NCI-H1694 (cell line): Measurements from ENCODE around the gene AP3D1.

Experiments
- DNase-seq: peaks from one replicate; lab custom pipeline; 2025; lab: John Stamatoyannopoulos, UW

The AP3D1 gene

DNA sequence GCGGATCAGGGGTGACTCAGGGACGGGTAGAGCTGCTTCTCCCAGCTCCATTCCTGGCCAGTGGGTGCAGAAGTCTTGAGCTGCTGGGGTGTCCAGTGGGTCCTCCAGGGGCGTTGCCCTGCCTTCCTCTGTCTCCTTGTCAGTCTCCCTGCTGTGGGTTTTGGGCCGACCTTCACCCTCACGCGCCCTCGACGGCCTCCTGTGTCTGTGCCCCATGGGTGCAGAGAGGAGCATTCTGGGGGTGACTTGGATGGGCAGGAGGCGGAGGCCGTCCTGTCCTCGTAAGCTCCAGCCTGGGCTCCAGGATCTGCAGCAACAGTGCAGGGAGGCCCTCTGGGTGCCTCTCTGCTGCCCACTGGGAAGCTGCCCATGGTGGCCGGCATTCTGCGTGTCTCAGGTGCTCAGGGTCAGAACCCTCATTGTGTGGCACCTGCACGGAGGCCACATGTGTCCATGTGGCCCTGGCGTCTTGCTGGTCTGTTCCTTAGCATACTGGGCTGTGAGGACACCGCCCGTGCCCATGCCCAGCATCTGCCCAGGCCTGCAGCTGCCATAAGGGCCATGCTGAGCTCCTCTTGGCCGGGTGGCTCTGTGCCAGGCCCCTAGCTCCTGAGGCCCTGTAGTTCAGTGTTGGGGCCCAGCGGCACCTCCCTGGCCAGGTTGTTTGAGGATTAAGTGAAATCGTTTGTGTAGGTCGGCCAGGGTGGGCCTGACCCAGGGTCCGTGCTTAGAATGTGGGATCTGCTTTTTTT lies 29.7 kb upstream of the AP3D1 start:
- DNase-seq: no peak

DNA sequence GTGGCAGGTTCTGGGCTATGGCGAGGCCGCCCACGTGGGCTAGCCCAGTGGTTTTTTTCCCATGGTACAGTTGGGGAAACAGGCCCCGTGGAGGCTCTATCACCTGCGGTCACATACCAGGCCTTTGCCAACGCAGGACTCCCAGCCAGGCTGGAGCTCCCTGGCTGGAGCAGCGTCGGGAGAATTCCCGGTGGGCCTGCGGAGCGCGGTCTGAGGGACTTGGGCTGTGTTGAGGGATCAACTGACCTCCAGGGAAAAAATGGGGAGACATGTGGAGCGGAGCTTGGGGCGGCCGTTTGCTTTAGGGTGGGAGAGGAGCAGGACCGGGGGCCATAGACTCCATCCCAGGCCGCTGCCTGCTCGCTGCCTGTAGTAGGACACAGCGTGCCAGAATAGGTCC lies 28.7 kb upstream of the AP3D1 start:
- no peak for DNase-seq

DNA sequence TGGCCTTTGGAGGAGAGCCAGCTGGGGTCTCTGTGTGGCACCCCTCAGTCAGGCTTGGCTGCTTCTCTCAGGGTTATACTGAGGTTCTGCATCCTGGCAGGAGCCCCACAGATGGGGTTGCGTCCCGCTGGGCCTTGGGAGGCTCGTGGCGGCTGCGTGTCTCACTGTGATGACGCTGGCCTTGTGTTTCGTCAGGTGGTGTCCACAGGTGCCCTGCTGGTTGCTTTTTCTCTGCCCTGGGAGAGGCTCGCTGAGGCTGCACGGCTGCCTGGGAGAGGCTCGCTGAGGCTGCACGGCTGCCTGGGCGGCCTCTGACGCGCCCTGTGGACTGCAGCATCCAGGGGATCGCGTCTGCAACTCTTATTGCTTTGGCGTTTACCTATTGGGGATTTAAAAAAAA lies 27.7 kb upstream of the AP3D1 start:
- DNase-seq: no peak

DNA sequence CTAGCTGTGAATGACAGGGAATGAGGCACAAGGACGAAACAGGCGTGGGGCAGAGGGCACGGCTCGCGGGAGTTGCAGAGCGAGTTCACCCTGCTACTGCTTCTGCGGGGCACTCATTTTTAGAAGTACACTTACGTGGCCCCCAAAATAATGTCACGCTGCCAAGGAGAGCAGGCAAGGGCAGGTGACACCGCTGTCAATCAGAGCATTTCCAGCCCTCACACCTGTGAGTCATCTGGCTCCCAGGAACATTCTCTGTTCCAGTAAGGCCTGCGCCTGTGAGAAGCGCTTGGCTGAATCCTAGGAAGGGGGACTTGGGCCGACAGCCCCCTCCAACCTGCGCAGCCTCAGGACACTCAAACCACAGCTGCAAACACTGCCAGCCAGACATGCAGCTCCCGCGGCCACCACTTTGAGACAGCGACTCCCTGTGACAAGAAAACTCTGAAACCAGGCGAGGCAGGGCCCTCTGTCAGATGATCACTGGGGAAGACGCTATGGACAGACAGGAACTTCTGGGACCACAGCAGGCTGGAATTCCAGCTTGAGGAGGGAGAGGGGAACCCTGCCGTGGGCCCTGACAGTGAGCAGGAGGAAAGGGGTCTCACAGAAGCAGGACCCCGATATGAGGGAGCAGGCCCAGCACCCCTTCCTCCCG lies 25.1 kb upstream of the AP3D1 start:
- DNase-seq: no peak

DNA sequence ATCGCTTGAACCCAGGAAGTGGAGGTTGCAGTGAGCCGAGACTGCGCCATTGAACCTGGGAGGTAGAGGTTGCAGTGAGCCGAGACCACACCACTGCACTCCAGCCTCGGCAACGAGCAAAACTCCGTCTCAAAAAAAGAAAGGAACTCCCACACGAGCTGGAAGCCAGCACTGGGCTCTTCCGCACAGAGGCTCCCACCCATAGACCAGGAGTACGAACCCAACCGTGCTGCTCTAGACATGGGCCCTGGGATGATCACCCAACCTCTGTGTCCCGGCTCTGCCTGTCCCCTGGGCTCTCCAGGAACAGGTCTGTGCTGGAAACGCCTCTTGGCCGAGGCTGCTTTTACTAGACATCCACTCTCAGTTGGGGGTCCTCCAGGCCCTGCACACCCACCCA lies 24.4 kb upstream of the AP3D1 start:
- DNase-seq: no peak

DNA sequence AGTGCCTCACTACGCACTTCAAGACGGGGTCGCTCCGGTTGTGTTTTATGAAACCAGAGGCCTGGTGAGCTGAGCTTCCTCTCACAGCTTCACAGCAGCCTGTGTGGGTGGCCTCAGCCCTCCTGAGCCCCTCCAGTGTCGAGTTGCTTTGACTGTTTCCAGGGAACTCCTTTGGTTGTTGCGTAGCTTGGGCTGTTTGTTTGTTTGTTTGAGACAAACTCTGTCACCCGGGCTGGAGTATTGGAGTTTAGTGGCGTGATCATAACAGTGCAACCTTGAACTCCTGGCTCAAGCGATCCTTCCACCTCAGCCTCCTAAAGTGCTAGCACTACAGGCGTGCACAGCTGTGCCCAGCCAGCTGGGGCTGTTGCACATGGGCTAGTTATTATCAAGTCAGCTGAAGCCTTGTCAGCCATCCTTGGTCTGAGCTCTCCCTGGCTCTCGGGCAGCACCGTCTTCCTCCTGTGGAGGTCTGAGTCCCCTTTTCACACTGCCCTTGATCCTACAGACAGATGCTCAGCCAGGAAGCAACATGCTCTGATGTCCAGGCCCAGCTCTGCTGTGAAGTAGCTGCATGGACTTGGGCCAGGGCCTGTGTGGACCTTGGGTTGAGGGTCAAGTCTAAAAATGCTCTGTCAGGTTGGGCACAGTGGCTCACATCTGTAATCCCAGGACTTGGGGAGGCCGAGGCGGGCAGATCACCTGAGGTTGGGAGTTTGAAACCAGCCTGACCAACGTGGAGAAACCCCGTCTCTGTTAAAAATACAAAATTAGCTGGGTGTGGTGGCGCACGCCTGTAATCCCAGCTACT lies 22.6 kb upstream of the AP3D1 start:
- DNase-seq: no peak

DNA sequence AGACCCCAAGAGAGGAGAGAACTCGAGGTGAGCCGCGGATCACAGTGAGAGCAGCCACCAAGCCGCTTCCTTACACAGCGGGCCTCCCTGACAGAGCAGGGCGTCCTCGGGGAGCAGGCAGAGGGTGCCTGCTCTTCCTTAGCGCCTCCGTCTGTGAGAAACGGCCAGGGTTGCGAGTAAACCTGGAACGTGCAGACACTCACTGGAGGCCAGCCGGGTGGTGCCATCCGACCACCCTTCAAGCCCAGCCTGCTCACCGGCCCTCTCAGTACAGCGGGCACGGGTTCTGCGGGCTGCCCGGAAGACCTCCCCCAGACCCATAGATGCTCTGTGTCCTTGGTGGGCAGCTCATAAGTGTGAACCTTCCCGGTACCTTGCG lies 22.0 kb upstream of the AP3D1 start:
- DNase-seq: no peak

DNA sequence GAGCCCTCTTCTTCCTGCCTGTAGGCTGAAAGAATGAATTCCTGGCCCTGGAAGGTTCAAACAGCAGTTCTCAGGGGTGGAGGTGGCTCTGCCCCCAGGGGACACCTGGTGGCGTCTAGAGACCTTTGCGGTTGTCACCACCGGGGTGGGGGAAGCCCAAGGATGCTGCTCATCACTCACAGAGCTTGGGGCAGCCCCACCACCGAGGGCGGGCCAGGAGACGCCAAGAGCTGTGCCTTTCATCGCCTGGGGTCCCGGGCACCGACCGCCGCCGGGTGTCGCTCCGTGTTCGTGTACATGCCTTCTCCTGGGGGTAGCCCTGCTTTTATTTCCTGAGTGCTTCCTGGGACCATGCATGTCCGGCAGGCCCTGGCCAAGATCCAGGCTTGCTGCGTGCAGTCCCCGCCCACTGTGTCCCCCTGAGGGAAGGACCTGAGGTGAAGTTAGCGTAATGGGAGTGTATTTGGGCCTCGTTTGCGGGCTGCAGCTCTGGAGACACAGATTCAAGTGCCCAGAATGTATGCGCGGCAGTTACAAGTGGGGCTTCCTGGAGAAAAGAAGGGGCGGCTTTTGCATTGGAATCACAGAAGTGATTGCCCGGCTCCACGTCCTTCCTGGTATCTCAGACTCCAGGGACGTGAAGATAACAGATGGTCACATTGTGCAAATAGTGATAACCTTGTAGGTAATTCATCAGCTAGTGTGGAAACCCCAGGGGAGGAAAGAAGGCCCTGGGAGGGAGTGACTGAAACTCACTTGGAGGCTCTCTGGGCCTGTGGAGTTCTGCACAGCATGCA lies 20.2 kb upstream of the AP3D1 start:
- no peak for DNase-seq

DNA sequence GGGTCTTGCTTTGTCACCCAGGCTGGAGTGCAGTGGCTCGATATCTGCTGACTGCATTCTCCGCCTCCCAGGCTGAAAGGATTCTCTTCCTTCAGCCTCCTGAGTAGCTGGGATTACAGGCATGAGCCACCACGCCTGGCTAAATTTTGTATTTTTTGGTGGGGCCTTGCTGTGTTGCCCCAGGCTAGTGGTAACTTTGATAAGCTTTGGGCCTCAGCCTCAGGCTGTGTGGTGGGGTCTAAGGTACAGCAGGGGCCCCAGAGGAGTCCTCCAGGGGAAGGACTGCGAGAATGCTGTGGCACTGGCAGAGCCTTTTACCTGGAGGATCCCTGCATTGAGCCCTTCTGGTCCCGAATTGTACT lies 19.6 kb upstream of the AP3D1 start:
- no peak for DNase-seq

DNA sequence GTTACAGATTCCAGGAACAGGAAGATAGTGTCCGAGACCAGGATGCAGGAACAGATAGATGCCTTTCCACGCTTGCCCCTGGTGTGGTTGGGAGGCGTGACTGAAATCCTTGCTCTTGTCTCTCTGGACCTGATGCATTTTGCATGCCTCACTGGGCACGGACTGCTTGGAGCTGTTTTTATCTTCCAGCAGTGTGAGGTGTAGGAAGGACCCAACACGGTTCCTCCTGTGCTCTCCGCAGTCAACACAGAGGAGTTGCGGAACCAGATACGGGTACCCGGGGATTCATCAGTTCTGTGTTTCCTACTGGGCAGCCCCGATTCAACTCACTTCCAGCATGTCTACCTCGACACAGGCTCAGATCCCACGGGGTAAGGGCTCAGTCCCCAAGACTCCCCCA lies 18.9 kb upstream of the AP3D1 start:
- DNase-seq: no peak

DNA sequence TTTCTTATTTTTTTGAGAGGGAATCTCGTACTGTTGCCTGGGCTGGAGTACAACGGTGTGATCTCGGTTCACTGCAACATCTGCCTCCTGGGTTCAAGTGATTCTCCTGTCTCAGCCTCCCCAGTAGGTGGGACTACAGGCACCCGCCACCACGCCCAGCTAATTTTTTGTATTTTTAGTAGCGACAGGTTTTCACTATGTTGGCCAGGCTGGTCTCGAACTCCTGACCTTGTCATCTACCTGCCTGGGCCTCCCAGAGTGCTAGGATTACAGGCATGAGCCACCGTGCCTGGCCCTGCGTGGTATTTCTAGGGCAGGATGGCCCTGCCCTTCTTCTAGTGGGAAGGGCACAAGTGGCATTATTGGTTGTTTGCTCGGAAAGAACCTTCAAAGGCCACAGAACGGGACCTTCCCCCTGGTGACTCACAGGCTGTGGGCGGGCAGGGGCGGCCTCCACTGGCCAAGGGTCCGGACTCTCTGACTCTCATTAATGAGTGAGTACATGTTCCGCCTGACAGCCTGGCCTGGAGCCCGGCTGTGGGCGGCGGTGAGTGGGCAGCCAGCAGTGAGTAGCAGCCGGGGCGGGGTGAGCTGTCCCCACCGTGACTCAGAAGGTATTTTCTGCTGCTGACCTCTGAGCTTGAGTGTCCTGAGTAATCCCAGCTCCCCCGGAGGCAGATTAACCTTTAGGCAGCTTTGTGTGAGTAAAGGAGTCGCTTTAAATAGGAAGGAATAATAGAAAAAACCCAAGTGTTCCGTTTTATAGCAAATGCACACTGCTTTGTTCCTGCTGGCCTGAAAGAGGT lies 17.5 kb upstream of the AP3D1 start:
- DNase-seq: no peak

DNA sequence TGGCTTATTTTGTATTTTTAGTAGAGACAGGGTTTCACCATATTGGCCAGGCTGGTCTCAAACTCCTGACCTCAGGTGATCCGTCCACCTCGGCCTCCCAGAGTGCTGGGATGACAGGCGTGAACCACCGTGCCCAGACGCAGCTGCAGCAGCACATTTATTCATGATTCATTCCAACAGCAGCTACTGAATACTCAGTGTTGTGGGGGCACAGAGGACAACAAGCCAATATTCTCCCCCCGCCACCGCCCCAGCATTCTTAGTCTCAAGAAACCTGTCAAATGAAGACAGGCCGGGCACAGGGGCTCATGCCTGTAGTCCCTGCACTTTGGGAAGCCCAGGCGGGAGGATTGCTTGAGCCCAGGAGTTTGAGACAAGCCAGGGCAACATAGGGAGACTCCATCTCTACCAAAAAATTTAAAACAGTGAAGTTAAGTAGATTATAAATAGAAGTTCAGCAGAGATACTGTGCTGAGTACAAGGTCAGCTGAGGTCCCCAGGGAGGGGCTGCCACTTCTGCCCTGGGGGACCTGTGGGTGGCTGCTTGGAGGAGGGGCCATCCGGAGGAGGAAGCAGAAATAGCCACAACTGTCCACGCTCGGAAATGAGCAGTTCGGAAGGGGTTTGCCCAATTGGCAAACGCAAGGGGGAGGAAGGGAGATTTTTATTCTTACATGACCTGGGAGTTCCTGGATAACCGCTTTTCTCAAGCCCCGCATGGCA lies 16.7 kb upstream of the AP3D1 start:
- DNase-seq: no peak

DNA sequence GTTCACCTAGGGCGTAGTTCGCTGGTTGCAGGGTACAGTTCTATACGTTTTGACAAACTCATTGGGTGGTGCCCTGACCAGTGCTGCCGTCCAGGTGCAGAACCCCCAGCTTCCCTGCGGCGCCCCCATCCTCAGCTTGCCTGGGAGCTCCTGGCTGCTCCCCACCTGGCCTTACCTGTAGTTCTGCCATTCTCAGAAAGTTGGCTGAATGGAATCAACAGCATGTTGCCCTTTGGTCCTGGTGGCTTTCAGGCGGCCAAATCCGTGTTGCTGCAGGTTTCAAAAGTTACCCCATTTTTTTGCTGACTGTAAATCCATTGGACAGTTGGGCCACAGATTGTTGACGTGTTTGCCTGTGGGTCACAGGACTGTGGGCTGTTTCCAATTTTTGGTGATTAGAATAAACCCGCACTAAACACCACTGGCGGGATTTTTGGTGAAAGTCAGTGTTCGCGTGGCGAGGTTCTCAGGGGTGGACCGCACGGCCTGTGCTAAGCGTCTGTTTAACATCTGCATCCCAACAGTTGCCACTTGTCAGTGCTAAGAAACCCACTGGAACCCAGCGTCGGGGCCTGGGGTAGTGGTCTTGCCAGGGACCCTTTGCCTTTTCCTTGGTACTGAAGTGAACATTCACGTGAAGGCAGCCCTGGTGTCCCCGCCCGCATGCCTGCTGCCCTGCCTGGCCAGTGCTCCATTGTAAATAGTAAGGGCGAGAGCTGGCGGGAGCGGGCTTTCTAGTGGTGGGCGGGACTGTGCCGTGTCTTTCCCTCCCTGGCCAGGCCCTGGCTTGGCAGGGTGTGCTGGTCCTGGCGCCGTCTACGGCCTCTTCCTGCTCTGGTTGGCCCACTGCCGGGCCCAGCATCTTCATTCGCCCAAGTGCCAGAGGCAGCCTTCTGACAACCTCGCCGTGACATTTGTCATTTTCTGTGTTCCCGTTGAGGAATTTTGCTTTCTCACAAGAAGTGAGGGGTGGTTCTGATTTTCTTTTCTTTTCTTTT lies 15.7 kb upstream of the AP3D1 start:
- DNase-seq: no peak

DNA sequence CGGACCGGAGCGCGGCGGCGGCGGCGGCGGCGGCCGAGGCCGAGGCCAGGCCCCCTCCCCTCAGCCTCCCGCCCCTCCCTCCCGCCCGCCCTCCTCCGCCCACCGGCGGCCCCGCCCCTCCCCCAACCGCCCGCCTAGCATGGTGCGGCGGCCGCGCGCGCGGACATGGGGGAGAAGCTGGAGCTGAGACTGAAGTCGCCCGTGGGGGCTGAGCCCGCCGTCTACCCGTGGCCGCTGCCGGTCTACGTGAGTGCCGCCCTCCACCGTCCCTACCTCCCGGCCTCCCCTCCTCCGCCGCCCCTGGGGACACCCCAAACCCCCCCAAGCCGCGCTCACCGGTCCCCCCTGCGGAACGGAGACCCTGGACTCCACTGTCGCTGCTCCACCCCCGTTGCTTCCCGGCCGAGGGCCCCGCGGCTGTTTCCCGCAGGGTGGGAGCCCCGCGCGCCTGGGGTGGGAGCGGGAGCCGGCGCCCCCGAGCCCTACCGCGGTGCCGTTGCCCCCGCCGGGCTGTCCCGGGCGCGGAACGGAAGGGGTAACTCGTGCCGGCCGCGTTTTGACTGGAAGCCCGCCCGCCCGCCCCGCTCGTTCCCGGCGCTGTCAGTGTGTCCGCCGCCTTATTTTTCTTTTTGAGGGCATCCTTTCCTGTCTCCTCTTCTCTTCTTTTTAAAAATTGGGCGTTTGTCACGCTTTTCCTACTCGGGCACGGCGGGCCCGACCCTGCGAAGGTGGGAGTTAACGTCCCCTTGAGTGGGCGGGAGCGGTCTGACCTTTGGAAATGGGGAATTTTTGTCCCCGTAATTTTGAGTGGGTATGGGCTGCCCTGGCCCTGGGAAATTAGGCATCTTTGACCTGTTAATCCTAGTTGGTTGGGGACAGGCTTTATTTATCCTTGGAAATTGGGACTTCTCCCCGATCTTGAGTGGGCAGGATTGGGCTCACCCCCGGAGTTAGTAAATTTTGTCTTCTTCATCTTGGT lies 12.9 kb upstream of the AP3D1 start:
- DNase-seq: no peak

DNA sequence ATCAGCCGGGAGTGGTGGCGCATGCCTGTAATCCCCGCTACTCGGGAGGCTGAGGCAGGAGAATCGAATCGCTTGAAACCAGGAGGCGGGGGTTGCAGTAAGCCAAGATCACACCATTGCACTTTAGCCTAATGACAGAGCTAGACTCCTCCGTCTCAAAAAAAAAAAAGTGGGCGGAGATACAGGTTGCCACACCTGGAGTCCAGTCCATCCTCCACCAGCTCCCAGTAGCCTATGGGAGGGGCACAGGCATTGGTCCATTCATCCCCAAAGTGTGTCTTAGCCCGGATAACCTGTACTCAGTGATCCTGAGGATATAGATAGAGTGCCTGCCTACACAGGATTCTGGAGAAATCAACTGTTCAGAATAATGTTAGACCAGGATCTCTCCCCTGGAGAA lies 9.0 kb upstream of the AP3D1 start:
- DNase-seq: no peak

DNA sequence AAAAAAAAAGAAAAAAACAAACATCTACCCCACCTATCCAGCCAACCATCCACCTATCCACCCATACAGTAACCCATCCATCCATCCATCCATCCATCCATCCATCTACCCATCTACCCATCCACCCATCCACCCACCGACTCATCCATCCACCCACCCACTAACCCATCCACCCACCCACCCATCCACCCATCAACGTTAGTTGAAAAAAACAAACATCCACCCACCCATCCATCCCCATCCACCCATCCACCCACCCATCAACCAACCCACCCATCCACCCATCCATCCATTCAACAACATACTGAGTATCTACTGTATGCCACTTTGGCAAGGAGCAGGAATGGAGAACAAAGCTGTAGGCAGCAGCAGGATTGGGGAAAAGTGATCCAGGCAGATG lies 6.1 kb upstream of the AP3D1 start:
- no peak for DNase-seq

DNA sequence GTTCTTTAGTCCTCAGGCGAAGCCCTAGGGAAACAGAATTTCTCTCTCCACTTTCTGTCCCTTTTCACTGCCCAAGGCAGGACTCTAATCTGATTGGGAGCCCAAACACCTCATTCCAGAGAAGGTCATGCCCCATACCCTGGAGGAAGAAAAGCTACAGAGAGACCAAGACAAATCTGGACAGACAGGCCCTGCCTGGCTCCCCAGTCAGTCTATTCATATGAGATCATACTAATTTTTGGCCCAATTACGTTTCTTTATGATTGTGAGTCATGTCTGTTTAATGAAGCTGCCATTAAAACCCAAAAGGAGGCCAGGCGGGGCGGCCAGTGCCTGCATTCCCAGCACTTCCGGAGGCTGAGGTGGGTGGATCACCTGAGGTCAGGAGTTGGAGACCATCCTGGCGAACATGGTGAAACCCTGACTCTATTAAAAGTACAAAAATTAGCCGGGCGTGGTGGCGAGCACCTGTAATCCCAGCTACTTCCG lies 3.3 kb upstream of the AP3D1 start:
- DNase-seq: no peak

DNA sequence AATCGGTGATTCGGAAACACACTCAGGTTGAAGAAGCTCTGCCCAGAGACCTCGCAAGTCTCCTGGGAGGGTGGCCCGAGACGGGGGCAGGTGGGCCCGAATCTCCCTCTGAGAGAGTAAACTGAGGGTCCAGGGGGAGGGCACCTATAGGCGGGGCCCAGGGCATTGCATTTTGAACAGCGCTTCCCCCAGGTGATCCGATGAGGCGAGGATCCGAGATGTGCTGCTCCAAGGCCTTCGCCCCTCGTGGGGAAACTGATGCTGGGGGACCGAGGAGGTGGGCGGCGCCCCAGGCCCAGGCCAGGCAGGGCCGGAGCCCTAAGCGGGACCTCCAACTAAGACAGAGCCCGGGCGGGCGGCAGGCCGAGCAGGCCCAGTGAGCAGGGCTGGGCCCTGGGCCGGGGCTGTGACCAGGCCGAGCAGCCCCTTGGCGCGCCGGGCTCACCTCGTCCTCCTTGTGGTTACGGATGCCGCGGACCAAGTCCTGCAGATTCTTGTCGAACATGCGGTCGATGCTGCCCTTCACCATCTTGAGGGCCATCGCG lies 500 bp downstream of the AP3D1 start:
- no peak for DNase-seq
